ENCODE measurements around the gene VPS41. TPM values are rescaled to one million over a fixed set of nuclear protein-coding genes. Genes with fewer than 3 reads are reported as not detected.

Gene VPS41
- total RNA-seq, 1 donor from 2014 or later = 91.8 TPM

GRCh38 chr7:38822549-38822948, 86.4 kb downstream of the VPS41 start:
- Mint-ChIP-seq H3K27ac (no peak overlapping the region), H3K4me1 (peaks cover 18% of the 10 kb centered on the region), H3K9me3 (no peaks in the 10 kb centered on the region), H3K27me3 (no peaks in the 10 kb centered on the region), H3K36me3 (ENCODE audit: low read depth) (peaks cover 23% of the 10 kb centered on the region), H3K4me3 (no peak overlapping the region)
- DNase-seq (no peak), ATAC-seq (ENCODE audit: low read depth) (no peak)
- TF ChIP-seq CTCF (IDR thresholded peaks at IDR 0.05) = no peak
- POLR2A ChIA-PET = no interaction called here
- intact Hi-C loops (cut with micrococcal nuclease) = no loop called here
- CTCF ChIA-PET = no interaction called here

GRCh38 chr7:38820571-38820970, 88.4 kb downstream of the VPS41 start:
- no peak for ATAC-seq (ENCODE audit: low read depth)
- no peak overlapping the region for H3K4me3 Mint-ChIP-seq
- H3K9me3 Mint-ChIP-seq = no peaks in the 10 kb centered on the region
- ChIA-PET CTCF (no interaction called here), POLR2A (no interaction called here)
- peaks cover 5% of the 10 kb centered on the region for H3K4me1 Mint-ChIP-seq
- no peak for DNase-seq
- H3K36me3 Mint-ChIP-seq (ENCODE audit: low read depth) = peaks cover 30% of the 10 kb centered on the region
- no peak overlapping the region for H3K27ac Mint-ChIP-seq
- H3K27me3 Mint-ChIP-seq = no peaks in the 10 kb centered on the region
- TF ChIP-seq CTCF (IDR thresholded peaks at IDR 0.05) = no peak
- intact Hi-C loops (cut with micrococcal nuclease) = no loop called here

GRCh38 chr7:38819463-38819862, 89.5 kb downstream of the VPS41 start:
- no peaks in the 10 kb centered on the region for H3K4me1 Mint-ChIP-seq
- ATAC-seq (ENCODE audit: low read depth) (no peak), DNase-seq (no peak)
- no peak overlapping the region for H3K4me3 Mint-ChIP-seq
- TF ChIP-seq CTCF (IDR thresholded peaks at IDR 0.05) = no peak
- CTCF ChIA-PET = no interaction called here
- POLR2A ChIA-PET = no interaction called here
- H3K9me3 Mint-ChIP-seq = no peaks in the 10 kb centered on the region
- intact Hi-C loops (cut with micrococcal nuclease) = no loop called here
- no peak overlapping the region for H3K27ac Mint-ChIP-seq
- peaks cover 36% of the 10 kb centered on the region for H3K36me3 Mint-ChIP-seq (ENCODE audit: low read depth)
- no peaks in the 10 kb centered on the region for H3K27me3 Mint-ChIP-seq

GRCh38 chr7:38817526-38817925, 91.5 kb downstream of the VPS41 start:
- no peak for TF ChIP-seq CTCF (IDR thresholded peaks at IDR 0.05)
- Mint-ChIP-seq H3K9me3 (no peaks in the 10 kb centered on the region), H3K4me1 (no peaks in the 10 kb centered on the region), H3K36me3 (ENCODE audit: low read depth) (peaks cover 32% of the 10 kb centered on the region), H3K27ac (no peak overlapping the region), H3K4me3 (no peak overlapping the region), H3K27me3 (no peaks in the 10 kb centered on the region)
- ATAC-seq (ENCODE audit: low read depth) = no peak
- intact Hi-C loops (cut with micrococcal nuclease) = no loop called here
- no peak for DNase-seq
- CTCF ChIA-PET = no interaction called here
- POLR2A ChIA-PET = no interaction called here

- peaks cover 30% of the 10 kb centered on the region for H3K36me3 Mint-ChIP-seq (ENCODE audit: low read depth)
- CTCF ChIA-PET = interaction anchor here (1.2 kb wide), 1 partner anchor 16 kb away, joined by 3 read pairs; no protein-coding TSS in a partner anchor
Measured at GRCh38 chr7:38813768-38814167, 95.2 kb downstream of the VPS41 start.

More at GRCh38 chr7:38813768-38814167, 95.2 kb downstream of the VPS41 start:
- POLR2A ChIA-PET = no interaction called here
- Mint-ChIP-seq H3K27me3 (no peaks in the 10 kb centered on the region), H3K4me1 (no peaks in the 10 kb centered on the region), H3K4me3 (no peak overlapping the region), H3K9me3 (no peaks in the 10 kb centered on the region), H3K27ac (no peak overlapping the region)
- ATAC-seq (ENCODE audit: low read depth) (no peak), DNase-seq (no peak)
- no peak for TF ChIP-seq CTCF (IDR thresholded peaks at IDR 0.05)
- intact Hi-C loops (cut with micrococcal nuclease) = no loop called here

Data from activated B cell treated with CpG ODN at 0.5 μM for 24 hours (primary cell).